LNCAP (cell line): Measurements from ENCODE around the gene CEBPG.

Experiments used
- CTCF ChIP-seq: fragments of 450-650 bp; IDR thresholded peaks from 2 replicates; pipeline ENCODE4 v1.5.1; 2017; ENCODE audit warnings: mild to moderate bottlenecking

Gene CEBPG

GRCh38 chr19:33376941-33377557 lies 3.5 kb downstream of the CEBPG start:
- TF ChIP-seq CTCF = no peak

GRCh38 chr19:33377586-33378475 lies 4.3 kb downstream of the CEBPG start:
- no peak for TF ChIP-seq CTCF

GRCh38 chr19:33379151-33379829 lies 5.8 kb downstream of the CEBPG start:
- TF ChIP-seq CTCF = no peak

- no peak for TF ChIP-seq CTCF
These were observed 7.6 kb downstream of the CEBPG start for GRCh38 chr19:33381101-33381500.

GRCh38 chr19:33382006-33382405 lies 8.5 kb downstream of the CEBPG start:
- TF ChIP-seq CTCF = no peak

GRCh38 chr19:33382982-33383381 lies 9.5 kb downstream of the CEBPG start:
- TF ChIP-seq CTCF = no peak

GRCh38 chr19:33383720-33384292 lies 10.3 kb downstream of the CEBPG start:
- no peak for TF ChIP-seq CTCF
